HEK293 (cell line): Measurements from ENCODE around the gene PCSK9.

ENCODE experiments used
- CTCF ChIA-PET: fragments of 350-600 bp; formaldehyde crosslinking; extraction: SDS; loops from one replicate; lab custom pipeline; 2021; ENCODE audit warnings: antibody characterized with exemption; lab: Yijun Ruan, JAX
- POLR2A ChIA-PET: fragments of 300-600 bp; formaldehyde crosslinking; extraction: SDS; loops from one replicate; lab custom pipeline; 2020; ENCODE audit warnings: antibody characterized with exemption, inconsistent platforms; lab: Yijun Ruan, JAX
- H3K27ac ChIP-seq: fragments of 200-500 bp; sonication (Bioruptor generic); 2 replicates; pipeline ENCODE4 v1.5.1; 2014; ENCODE audit warnings: low read depth, low read length, control low read depth, inconsistent platforms; ENCODE audit errors: extremely low read depth
- H3K36me3 ChIP-seq, 2 experiments: fragments of 200-500 bp in 1 of 2; sonication (Bioruptor generic) in 1 of 2; 1 replicate in 1 of 2; 2 replicates in 1 of 2; pipeline ENCODE4 v1.5.1; 2014 to 2017; ENCODE audit warnings: inconsistent platforms in 2 of 2, low read length in 2 of 2; ENCODE audit not compliant: control insufficient read depth in 2 of 2, insufficient read depth in 1 of 2
- H3K4me1 ChIP-seq: fragments of 200-500 bp; sonication (Bioruptor generic); 2 replicates; pipeline ENCODE4 v1.5.1; 2014; ENCODE audit warnings: mild to moderate bottlenecking, low read length, inconsistent platforms; ENCODE audit not compliant: control insufficient read depth, insufficient read depth
- H3K4me3 ChIP-seq: 2 replicates; pipeline ENCODE4 v1.5.1; 2011; ENCODE audit warnings: low read depth, mild to moderate bottlenecking, control low read depth, low read length, moderate library complexity
- H3K9me3 ChIP-seq: fragments of 200-500 bp; sonication (Bioruptor generic); 2 replicates; pipeline ENCODE4 v1.5.1; 2014; ENCODE audit warnings: low read depth, low read length, inconsistent platforms; ENCODE audit not compliant: control insufficient read depth, insufficient read depth
- BCL11B ChIP-seq: fragments of 450-650 bp; formaldehyde crosslinking; IDR thresholded peaks from 2 replicates; pipeline ENCODE4 v1.5.1; 2016; ENCODE audit warnings: low read depth, missing biosample characterization, missing genetic modification characterization
- GLIS2 ChIP-seq: fragments of 450-650 bp; formaldehyde crosslinking; IDR thresholded peaks from 2 replicates; pipeline ENCODE4 v1.5.1; 2016; ENCODE audit warnings: missing biosample characterization, missing genetic modification characterization
- MYNN ChIP-seq: fragments of 450-650 bp; formaldehyde crosslinking; IDR thresholded peaks from 2 replicates; pipeline ENCODE4 v1.5.1; 2016; ENCODE audit warnings: missing biosample characterization, missing genetic modification characterization, borderline replicate concordance
- SALL2 ChIP-seq: fragments of 450-650 bp; formaldehyde crosslinking; IDR thresholded peaks from 2 replicates; pipeline ENCODE4 v1.5.0; 2017; ENCODE audit warnings: missing biosample characterization, mild to moderate bottlenecking, missing genetic modification characterization, borderline replicate concordance
- SCRT2 ChIP-seq: fragments of 450-650 bp; formaldehyde crosslinking; IDR thresholded peaks from 2 replicates; pipeline ENCODE4 v1.5.1; 2016; ENCODE audit warnings: missing biosample characterization, missing genetic modification characterization
- TCF7L2 ChIP-seq: IDR thresholded peaks from 2 replicates; pipeline ENCODE4 v1.6.1; 2011; ENCODE audit warnings: low read depth, mild to moderate bottlenecking, inconsistent platforms, low read length, moderate library complexity, borderline replicate concordance
- TSHZ1 ChIP-seq: fragments of 450-650 bp; formaldehyde crosslinking; IDR thresholded peaks from 2 replicates; pipeline ENCODE4 v1.5.1; 2016; ENCODE audit warnings: missing biosample characterization, missing genetic modification characterization, borderline replicate concordance
- YY2 ChIP-seq: fragments of 450-650 bp; formaldehyde crosslinking; IDR thresholded peaks from 2 replicates; pipeline ENCODE4 v1.5.1; 2016; ENCODE audit warnings: missing biosample characterization, missing genetic modification characterization
- ZBTB17 ChIP-seq: fragments of 450-650 bp; formaldehyde crosslinking; IDR thresholded peaks from 2 replicates; pipeline ENCODE4 v1.5.1; 2016; ENCODE audit warnings: missing biosample characterization, missing genetic modification characterization
- ZFP37 ChIP-seq: fragments of 450-650 bp; formaldehyde crosslinking; IDR thresholded peaks from 2 replicates; pipeline ENCODE4 v1.5.1; 2016; ENCODE audit warnings: missing biosample characterization, missing genetic modification characterization
- ZFP41 ChIP-seq: fragments of 450-650 bp; formaldehyde crosslinking; IDR thresholded peaks from 2 replicates; pipeline ENCODE4 v1.5.1; 2016; ENCODE audit warnings: missing biosample characterization, missing genetic modification characterization, borderline replicate concordance
- ZNF155 ChIP-seq: fragments of 450-650 bp; formaldehyde crosslinking; IDR thresholded peaks from 2 replicates; pipeline ENCODE4 v1.5.1; 2016; ENCODE audit warnings: missing biosample characterization, missing genetic modification characterization
- ZNF157 ChIP-seq: fragments of 450-650 bp; formaldehyde crosslinking; IDR thresholded peaks from 2 replicates; pipeline ENCODE4 v1.5.1; 2016; ENCODE audit warnings: missing biosample characterization, missing genetic modification characterization
- ZNF174 ChIP-seq: fragments of 450-650 bp; formaldehyde crosslinking; IDR thresholded peaks from 2 replicates; pipeline ENCODE4 v1.5.0; 2017; ENCODE audit warnings: missing biosample characterization, mild to moderate bottlenecking, missing genetic modification characterization
- ZNF2 ChIP-seq: fragments of 450-650 bp; formaldehyde crosslinking; IDR thresholded peaks from 2 replicates; pipeline ENCODE4 v1.5.1; 2016; ENCODE audit warnings: missing biosample characterization, missing genetic modification characterization
- ZNF37A ChIP-seq: fragments of 450-650 bp; IDR thresholded peaks from 2 replicates; pipeline ENCODE4 v1.5.1; 2018; ENCODE audit warnings: missing biosample characterization, missing genetic modification characterization
- ZNF416 ChIP-seq: fragments of 450-650 bp; formaldehyde crosslinking; IDR thresholded peaks from 2 replicates; pipeline ENCODE4 v1.5.1; 2016; ENCODE audit warnings: missing biosample characterization, missing genetic modification characterization
- ZNF423 ChIP-seq: fragments of 450-650 bp; formaldehyde crosslinking; IDR thresholded peaks from 2 replicates; pipeline ENCODE4 v1.5.1; 2016; ENCODE audit warnings: missing biosample characterization, missing genetic modification characterization
- ZNF514 ChIP-seq: fragments of 450-650 bp; formaldehyde crosslinking; IDR thresholded peaks from 2 replicates; pipeline ENCODE4 v1.5.1; 2016; ENCODE audit warnings: missing biosample characterization, missing genetic modification characterization
- ZNF549 ChIP-seq: fragments of 450-650 bp; IDR thresholded peaks from 2 replicates; pipeline ENCODE4 v1.5.1; 2018; ENCODE audit warnings: missing biosample characterization, missing genetic modification characterization, mild to moderate bottlenecking, inconsistent platforms, moderate library complexity
- ZNF560 ChIP-seq: fragments of 450-650 bp; formaldehyde crosslinking; IDR thresholded peaks from 2 replicates; pipeline ENCODE4 v1.5.1; 2017; ENCODE audit warnings: missing biosample characterization, missing genetic modification characterization, borderline replicate concordance
- ZNF624 ChIP-seq: fragments of 450-650 bp; formaldehyde crosslinking; IDR thresholded peaks from 2 replicates; pipeline ENCODE4 v1.5.1; 2017; ENCODE audit warnings: missing biosample characterization, missing genetic modification characterization
- ZNF645 ChIP-seq: fragments of 450-650 bp; formaldehyde crosslinking; IDR thresholded peaks from 2 replicates; pipeline ENCODE4; 2016; ENCODE audit warnings: missing biosample characterization, missing genetic modification characterization
- ZNF670 ChIP-seq: fragments of 450-650 bp; formaldehyde crosslinking; IDR thresholded peaks from 2 replicates; pipeline ENCODE4 v1.5.1; 2016; ENCODE audit warnings: missing biosample characterization, missing genetic modification characterization, low read depth
- ZNF692 ChIP-seq: fragments of 450-650 bp; formaldehyde crosslinking; IDR thresholded peaks from 2 replicates; pipeline ENCODE4 v1.5.1; 2016; ENCODE audit warnings: missing biosample characterization, missing genetic modification characterization
- ZNF785 ChIP-seq: fragments of 450-650 bp; formaldehyde crosslinking; IDR thresholded peaks from 2 replicates; pipeline ENCODE4 v1.5.1; 2016; ENCODE audit warnings: missing biosample characterization, missing genetic modification characterization
- TF ChIP-seq, protein P1 (sequence below): fragments of 450-650 bp; formaldehyde crosslinking; IDR thresholded peaks from 2 replicates; pipeline ENCODE4 v1.5.1; 2016; ENCODE audit warnings: missing biosample characterization, missing genetic modification characterization
- TF ChIP-seq, protein P2 (sequence below): fragments of 450-650 bp; formaldehyde crosslinking; IDR thresholded peaks from 2 replicates; pipeline ENCODE4 v1.5.1; 2016; ENCODE audit warnings: missing biosample characterization, missing genetic modification characterization
- TF ChIP-seq, protein P3 (sequence below): fragments of 450-650 bp; formaldehyde crosslinking; optimal IDR thresholded peaks from 2 replicates; pipeline ENCODE3; 2016; ENCODE audit warnings: missing biosample characterization, mild to moderate bottlenecking, missing genetic modification characterization

Gene PCSK9

DNA sequence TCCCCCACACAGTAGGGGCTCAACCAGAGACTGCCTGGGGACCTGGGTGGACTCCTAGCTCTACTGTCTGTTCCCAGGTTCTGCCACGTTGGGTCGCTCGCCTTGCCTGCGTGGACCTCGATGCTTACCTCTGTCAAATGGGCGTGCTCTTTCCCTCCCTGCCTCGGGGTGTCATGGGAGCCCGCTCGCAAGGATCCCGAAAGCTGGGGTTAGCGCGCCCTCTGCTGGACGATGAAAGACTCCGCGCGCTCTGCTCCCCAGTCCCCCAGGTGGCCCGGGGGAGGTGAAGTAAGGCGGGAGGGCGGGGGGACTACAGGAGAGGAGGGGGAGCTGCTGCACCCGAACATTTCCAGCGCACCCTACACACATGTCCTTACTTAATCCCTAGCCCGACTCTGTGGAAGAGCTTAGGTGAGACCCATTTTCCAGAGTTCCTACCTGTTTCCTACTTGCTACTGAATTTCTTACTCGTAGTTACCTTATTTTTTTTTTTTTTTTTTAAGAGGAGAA, 42.9 kb upstream of the PCSK9 start:
- Histone ChIP-seq H3K4me3 (no peak overlapping the region), H3K27ac (no peak overlapping the region), H3K4me1 (no peaks in the 10 kb centered on the region), H3K36me3 (no peaks in the 10 kb centered on the region), H3K9me3 (no peaks in the 10 kb centered on the region)
- ChIA-PET CTCF (interaction anchor here (0.5 to 6.4 kb wide), 35 partner anchors 10 to 1136 kb away, joined by 3 to 172 read pairs (median 6); no protein-coding TSS in a partner anchor), POLR2A (interaction anchor here (0.5 to 2.2 kb wide), 5 partner anchors 43 to 110 kb away, joined by 3 to 7 read pairs (median 5); partner anchors contain the start of gene DHCR24)
- TF ChIP-seq GLIS2 (tag by site-specific recombination) (peak; percentile 31; the same call in 1 of the 2 replicates), ZNF549 (tag by site-specific recombination) (no peak), SCRT2 (no peak), BCL11B (no peak), ZNF670 (tag by site-specific recombination) (no peak), ZNF692 (tag by site-specific recombination) (no peak), TCF7L2 (no peak), SALL2 (tag by site-specific recombination) (no peak), YY2 (no peak), ZNF416 (tag by site-specific recombination) (no peak), ZNF157 (tag by site-specific recombination) (no peak), TSHZ1 (no peak), ZNF155 (tag by site-specific recombination) (no peak), ZNF645 (no peak), ZNF785 (tag by site-specific recombination) (no peak), ZNF560 (no peak), ZBTB17 (tag by site-specific recombination) (peak; percentile 28; the same call in 1 of the 2 replicates), ZNF624 (no peak), ZNF37A (tag by site-specific recombination) (no peak), ZFP37 (tag by site-specific recombination) (no peak), ZNF514 (tag by site-specific recombination) (no peak), ZFP41 (tag by site-specific recombination) (no peak), ZNF174 (tag by site-specific recombination) (no peak), MYNN (tag by site-specific recombination) (no peak), ZNF423 (tag by site-specific recombination) (no peak), ZNF2 (tag by site-specific recombination) (0 out of 2 replicates have a peak, but pooled peaks have one; percentile 34)
- TF ChIP-seq, protein P1, sequence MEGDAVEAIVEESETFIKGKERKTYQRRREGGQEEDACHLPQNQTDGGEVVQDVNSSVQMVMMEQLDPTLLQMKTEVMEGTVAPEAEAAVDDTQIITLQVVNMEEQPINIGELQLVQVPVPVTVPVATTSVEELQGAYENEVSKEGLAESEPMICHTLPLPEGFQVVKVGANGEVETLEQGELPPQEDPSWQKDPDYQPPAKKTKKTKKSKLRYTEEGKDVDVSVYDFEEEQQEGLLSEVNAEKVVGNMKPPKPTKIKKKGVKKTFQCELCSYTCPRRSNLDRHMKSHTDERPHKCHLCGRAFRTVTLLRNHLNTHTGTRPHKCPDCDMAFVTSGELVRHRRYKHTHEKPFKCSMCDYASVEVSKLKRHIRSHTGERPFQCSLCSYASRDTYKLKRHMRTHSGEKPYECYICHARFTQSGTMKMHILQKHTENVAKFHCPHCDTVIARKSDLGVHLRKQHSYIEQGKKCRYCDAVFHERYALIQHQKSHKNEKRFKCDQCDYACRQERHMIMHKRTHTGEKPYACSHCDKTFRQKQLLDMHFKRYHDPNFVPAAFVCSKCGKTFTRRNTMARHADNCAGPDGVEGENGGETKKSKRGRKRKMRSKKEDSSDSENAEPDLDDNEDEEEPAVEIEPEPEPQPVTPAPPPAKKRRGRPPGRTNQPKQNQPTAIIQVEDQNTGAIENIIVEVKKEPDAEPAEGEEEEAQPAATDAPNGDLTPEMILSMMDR (tag by site-specific recombination), result peak; percentile 84
- TF ChIP-seq, protein P2, sequence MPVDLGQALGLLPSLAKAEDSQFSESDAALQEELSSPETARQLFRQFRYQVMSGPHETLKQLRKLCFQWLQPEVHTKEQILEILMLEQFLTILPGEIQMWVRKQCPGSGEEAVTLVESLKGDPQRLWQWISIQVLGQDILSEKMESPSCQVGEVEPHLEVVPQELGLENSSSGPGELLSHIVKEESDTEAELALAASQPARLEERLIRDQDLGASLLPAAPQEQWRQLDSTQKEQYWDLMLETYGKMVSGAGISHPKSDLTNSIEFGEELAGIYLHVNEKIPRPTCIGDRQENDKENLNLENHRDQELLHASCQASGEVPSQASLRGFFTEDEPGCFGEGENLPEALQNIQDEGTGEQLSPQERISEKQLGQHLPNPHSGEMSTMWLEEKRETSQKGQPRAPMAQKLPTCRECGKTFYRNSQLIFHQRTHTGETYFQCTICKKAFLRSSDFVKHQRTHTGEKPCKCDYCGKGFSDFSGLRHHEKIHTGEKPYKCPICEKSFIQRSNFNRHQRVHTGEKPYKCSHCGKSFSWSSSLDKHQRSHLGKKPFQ (tag by site-specific recombination), result no peak
- TF ChIP-seq, protein P3, sequence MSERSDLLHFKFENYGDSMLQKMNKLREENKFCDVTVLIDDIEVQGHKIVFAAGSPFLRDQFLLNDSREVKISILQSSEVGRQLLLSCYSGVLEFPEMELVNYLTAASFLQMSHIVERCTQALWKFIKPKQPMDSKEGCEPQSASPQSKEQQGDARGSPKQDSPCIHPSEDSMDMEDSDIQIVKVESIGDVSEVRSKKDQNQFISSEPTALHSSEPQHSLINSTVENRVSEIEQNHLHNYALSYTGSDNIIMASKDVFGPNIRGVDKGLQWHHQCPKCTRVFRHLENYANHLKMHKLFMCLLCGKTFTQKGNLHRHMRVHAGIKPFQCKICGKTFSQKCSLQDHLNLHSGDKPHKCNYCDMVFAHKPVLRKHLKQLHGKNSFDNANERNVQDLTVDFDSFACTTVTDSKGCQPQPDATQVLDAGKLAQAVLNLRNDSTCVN (tag by site-specific recombination), result peak; percentile 8
